Measurements from ENCODE around the gene TSEN54.

TSEN54 gene

GRCh38 chr17:75512926-75513640 is 3.2 kb upstream of the TSEN54 start:
- TF ChIP-seq CTCF (IDR thresholded peaks at IDR 0.05; ENCODE audit: low read depth, low read length), result no peak
- H3K4me3 ChIP-seq (ENCODE audit: low read depth, low read length), result no peak overlapping the region
- no peak for DNase-seq (ENCODE audit: low read depth, low spot score)
- in situ Hi-C loops (cut with HindIII; ENCODE audit: low sequenced_read_pairs), result no loop called here

GRCh38 chr17:75513641-75514000 is 2.7 kb upstream of the TSEN54 start:
- in situ Hi-C loops (cut with HindIII; ENCODE audit: low sequenced_read_pairs), result no loop called here

GRCh38 chr17:75514299-75514918 is 1.9 kb upstream of the TSEN54 start:
- no peak for TF ChIP-seq CTCF (IDR thresholded peaks at IDR 0.05; ENCODE audit: low read depth, low read length)

More at GRCh38 chr17:75513641-75514000, 2.7 kb upstream of the TSEN54 start:
- TF ChIP-seq CTCF (IDR thresholded peaks at IDR 0.05; ENCODE audit: low read depth, low read length), result no peak
- no peak for DNase-seq (ENCODE audit: low read depth, low spot score)
- H3K4me3 ChIP-seq (ENCODE audit: low read depth, low read length), result peak overlapping the region; percentile 72

GRCh38 chr17:75514919-75515495 is 1.3 kb upstream of the TSEN54 start:
- TF ChIP-seq CTCF (IDR thresholded peaks at IDR 0.05; ENCODE audit: low read depth, low read length), result no peak
- in situ Hi-C loops (cut with HindIII; ENCODE audit: low sequenced_read_pairs), result no loop called here
- no peak for DNase-seq (ENCODE audit: low read depth, low spot score)
- peak overlapping the region; percentile 72 for H3K4me3 ChIP-seq (ENCODE audit: low read depth, low read length)

More at GRCh38 chr17:75514299-75514918, 1.9 kb upstream of the TSEN54 start:
- DNase-seq (ENCODE audit: low read depth, low spot score), result no peak
- in situ Hi-C loops (cut with HindIII; ENCODE audit: low sequenced_read_pairs), result no loop called here
- peak overlapping the region; percentile 72 for H3K4me3 ChIP-seq (ENCODE audit: low read depth, low read length)

GRCh38 chr17:75515496-75516254 is 653 bp upstream of the TSEN54 start, which contains the start of gene CASKIN2:
CASKIN2 (minus strand) TSS chr17:75515537; CDS start chr17:75513804, 1,733 bp downstream.
- peak; percentile 92 for DNase-seq (ENCODE audit: low read depth, low spot score)
- in situ Hi-C loops (cut with HindIII; ENCODE audit: low sequenced_read_pairs), result no loop called here
- peak within 1 kb of the TSS; percentile 72 for H3K4me3 ChIP-seq (ENCODE audit: low read depth, low read length)
- peak; percentile 94 for TF ChIP-seq CTCF (IDR thresholded peaks at IDR 0.05; ENCODE audit: low read depth, low read length)

- H3K4me3 ChIP-seq (ENCODE audit: low read depth, low read length), result peak overlapping the region; percentile 66
- in situ Hi-C loops (cut with HindIII; ENCODE audit: low sequenced_read_pairs), result no loop called here
- no peak for TF ChIP-seq CTCF (IDR thresholded peaks at IDR 0.05; ENCODE audit: low read depth, low read length)
- no peak for DNase-seq (ENCODE audit: low read depth, low spot score)
Observed at GRCh38 chr17:75516619-75517296, 430 bp downstream of the TSEN54 start.

Measured in astrocyte of the spinal cord (primary cell).